Pancreas (tissue), 10 donors: Measurements from ENCODE around the gene NBPF1. TPM values are rescaled to one million over a fixed set of nuclear protein-coding genes. Genes with fewer than 3 reads are reported as not detected.
"Not testable (repeated sequence)": the region's sequence is repeated elsewhere in the genome, so short reads cannot be mapped to it uniquely, and the experiment has no call there.

ENCODE experiments used
- ATAC-seq, 4 donors: fragments of 200-7000 bp; cut with Tn5 transposase; one replicate each; pipeline versions ENCODE4 v1.8.0 to v1.9.1; 2020; ENCODE audit warnings: mild to moderate bottlenecking in 4 of 4, moderate library complexity in 4 of 4
- DNase-seq, 6 donors: peaks; one replicate each; pipeline ENCODE4 v3.0.0-alpha.2; 2020
- FAIRE-seq: peaks from 2 replicates; lab custom pipeline; 2012; peaks lifted over from hg19 to GRCh38; lab: Jason Lieb, UNC
- H3K27ac ChIP-seq, 4 donors: fragments of 200-600 bp; sonication (generic); 1 replicate in 3 of 4; 2 replicates in 1 of 4; pipeline versions ENCODE4 v1.5.0 to v1.8.0; 2020
- H3K27me3 ChIP-seq, 4 donors: fragments of 200-600 bp; one replicate each; pipeline ENCODE4 v1.8.0; 2021
- H3K36me3 ChIP-seq, 3 donors: fragments of 200-600 bp; sonication (generic) in 1 of 3; one replicate each; pipeline versions ENCODE4 v1.5.0 to v1.8.0; 2020 to 2021
- H3K4me1 ChIP-seq, 3 donors: fragments of 200-600 bp; one replicate each; pipeline ENCODE4 v1.8.0; 2021
- H3K4me3 ChIP-seq, 4 donors: fragments of 200-600 bp; sonication (generic) in 2 of 4; one replicate each; pipeline versions ENCODE4 v1.5.0 to v1.8.0; 2020 to 2021
- H3K9me3 ChIP-seq, 4 donors: fragments of 200-600 bp; one replicate each; pipeline ENCODE4 v1.8.0; 2021
- WGBS, 2 donors: extraction: QIAGEN DNeasy Blood & Tissue Kit; methylation state at CpG; one replicate each; pipeline ENCODE4 v1.1.7; 2013; 5-methylcytosine and 5-hydroxymethylcytosine counted together
- intact Hi-C, 3 donors: fragments of 100-400 bp; cut with DNase I; formaldehyde crosslinking; loops; one replicate each; pipeline versions ENCODE4 v1.11.1 to v1.14.2; 2022
- polyA plus RNA-seq, 2 donors: library from polyadenylated mRNA; stranded (reverse); fragments of 200-250 nt; gene quantifications; one replicate each; pipeline ENCODE4 v1.2.3, GENCODE V29; 2013
- total RNA-seq, 6 donors: library from RNA; stranded (reverse); fragmentation: NEBNext Ultra II Directional in 4 of 6; extraction: Animal tissue kit (Norgen Biotek cat#: 25700) in 4 of 6; gene quantifications; one replicate each; pipeline versions ENCODE4 v1.2.1 to v1.2.4, GENCODE V29; 2021 to 2023
- donor health status: healthy with polysubstance abuse.
- donor health status: DM: no; HTN: no; CAD: no; lungs with moderate emphysema.
- donor health status: DM: no; HTN: no; CAD: no.
- donor health status: control.
- donor health status: control.
- donor health status: Bipolar disorder and iron deficiency.
- donor health status: DM: yes; HTN: yes; CAD: no.
- donor health status: DM: no; HTN: no; CAD: no.
- donor health status: DM: no; HTN: no; CAD: no.
- donor health status: DM: yes; HTN: yes; CAD: no.

NBPF1 gene
- total and polyA plus RNA-seq, 8 donors = 4.0 to 32.2 (median 13.4) TPM

DNA sequence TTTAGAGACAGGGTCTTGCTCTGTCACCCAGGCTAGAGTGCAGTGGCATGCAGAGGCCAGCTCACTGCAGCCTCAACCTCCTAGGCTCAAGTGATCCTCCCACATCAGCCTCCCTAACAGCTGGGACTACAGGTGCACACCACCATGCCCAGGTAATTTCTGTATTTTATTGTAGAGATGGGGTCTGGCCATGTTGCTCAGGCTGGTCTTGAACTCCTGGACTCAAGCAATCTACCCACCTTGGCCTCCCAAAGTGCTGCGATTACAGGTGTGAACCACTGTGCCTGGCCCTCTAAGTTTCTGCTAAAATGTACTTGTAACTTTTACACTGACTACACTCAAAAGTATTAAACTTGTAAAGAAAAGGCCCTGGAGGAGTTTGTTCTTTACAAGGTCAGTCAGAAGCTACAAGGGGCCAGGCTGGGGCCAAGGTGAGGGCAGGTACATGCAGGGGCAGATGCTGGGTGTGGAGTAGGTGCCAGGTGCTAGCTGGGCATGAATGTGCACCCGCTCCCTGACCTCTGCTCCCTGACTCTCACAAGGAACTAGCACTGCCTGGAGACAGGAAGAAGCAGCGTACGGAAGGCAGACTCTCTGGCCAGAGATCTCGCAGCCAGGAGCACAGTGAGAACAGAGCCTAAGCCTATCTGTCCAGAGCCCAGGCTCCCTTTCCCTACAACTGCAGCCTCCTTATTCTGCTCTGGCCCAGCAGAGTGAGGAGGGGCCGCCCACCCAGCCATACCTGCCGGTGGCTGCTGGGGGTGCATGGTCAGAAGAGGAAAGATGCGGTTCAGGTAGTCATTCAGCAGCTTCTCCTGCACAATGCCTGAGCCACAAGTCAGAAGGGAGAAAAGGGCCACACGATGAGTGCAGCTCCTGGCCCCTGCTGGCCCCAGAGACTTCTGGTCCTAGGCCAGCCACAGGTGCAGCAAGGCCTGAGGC lies 28.9 kb upstream of the NBPF1 start:
- intact Hi-C loops = not testable (repeated sequence)

DNA sequence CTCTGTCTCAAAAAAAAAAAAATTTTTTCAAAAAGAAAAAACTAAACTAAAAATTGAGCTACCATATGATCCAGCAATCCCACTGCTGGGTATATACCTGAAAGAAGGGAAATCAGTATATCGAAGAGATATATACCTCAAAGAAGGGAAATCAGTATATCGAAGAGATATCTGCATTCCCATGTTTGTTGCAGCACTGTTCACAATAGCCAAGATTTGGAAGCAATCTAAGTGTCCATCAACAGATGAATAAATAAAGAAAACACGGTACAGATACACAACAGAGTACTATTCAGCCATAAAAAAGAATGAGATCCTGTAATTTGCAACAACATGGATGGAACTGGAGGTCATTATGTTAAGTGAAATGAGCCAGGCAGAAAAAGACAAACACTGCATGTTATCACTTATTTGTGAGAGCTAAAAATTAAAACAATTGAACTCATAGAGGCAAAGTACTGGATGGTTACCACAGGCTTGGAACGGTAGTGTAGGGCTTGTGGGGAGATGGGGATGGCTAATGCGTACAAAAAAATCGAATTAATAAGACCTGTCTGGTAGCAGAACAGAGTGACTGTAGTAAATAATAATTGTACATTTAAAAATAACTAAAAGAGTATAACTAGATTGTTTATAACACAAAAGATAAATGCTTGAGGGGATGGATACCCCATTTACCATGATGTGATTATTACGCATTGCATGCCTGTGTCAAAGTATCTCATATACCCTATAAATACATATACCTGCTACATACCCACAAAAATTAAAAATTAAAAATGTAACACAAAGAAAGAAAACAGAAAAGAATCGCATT lies 28.0 kb upstream of the NBPF1 start:
- H3K4me3 ChIP-seq, ATAC-seq, H3K27ac ChIP-seq, intact Hi-C loops, H3K36me3 ChIP-seq, DNase-seq, H3K9me3 ChIP-seq, H3K27me3 ChIP-seq, FAIRE-seq: not testable (repeated sequence)
- 81 to 86% methylated on average over 8 of the region's 8 CpGs for WGBS, 2 donors
- peaks cover 21 to 27% (median 21%) of the 10 kb centered on the region in 3 donors for H3K4me1 ChIP-seq

More for the DNA sequence above, 28.9 kb upstream of the NBPF1 start:
- H3K27me3 ChIP-seq, H3K27ac ChIP-seq, H3K9me3 ChIP-seq, FAIRE-seq, H3K36me3 ChIP-seq, ATAC-seq, H3K4me3 ChIP-seq: not testable (repeated sequence)
- WGBS, 2 donors = 62 to 64% methylated on average over 6 to 9 of the region's 9 CpGs
- peaks cover 21 to 27% (median 21%) of the 10 kb centered on the region in 3 donors for H3K4me1 ChIP-seq
- peak; percentile 23 to 76 (median 30) for DNase-seq

DNA sequence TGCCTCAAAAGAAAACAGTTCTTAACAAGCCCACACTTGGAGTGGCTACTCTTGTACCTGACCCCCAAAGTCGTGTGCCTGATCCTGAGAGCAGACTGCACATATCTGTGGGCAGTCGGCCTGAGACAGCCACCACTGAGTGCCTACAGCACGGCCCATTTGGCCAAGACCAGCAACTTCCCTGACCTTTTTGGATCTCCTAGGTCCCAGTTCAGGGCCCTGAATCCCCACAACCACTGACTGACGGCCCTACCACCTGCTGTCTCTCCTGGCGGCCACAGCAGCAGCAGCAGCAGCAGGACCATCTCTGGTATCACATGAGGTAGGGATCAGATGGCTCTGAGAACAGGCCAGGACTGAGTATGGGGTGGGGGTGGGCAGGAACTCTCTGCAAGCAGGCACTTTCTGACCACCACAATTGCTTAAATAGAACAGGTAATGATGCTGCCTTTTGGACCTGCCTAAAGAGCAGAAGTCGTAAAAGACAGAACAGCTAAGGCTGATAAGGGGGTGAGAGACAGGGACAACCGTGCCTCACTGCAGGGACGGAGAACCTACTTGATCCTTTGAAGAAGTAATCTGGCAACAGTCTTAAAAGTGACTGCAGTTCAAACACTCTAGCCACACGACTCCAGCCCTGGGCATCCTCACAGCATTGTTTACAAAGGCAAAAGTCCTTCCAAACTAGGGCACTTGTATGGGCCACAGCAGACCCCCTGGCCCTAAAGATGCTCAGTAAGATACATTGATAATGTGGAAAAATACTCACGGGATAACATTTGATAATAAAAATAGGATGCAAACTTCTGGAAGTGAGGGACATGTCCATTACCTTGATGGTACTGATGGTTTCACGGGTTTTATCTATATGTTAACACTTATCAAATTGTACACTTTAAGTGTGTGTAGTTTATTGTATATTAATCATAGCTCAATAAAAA lies 26.0 kb upstream of the NBPF1 start:
- H3K27ac ChIP-seq, H3K9me3 ChIP-seq, FAIRE-seq, H3K27me3 ChIP-seq, ATAC-seq, intact Hi-C loops, H3K36me3 ChIP-seq, H3K4me3 ChIP-seq: not testable (repeated sequence)
- H3K4me1 ChIP-seq = peaks cover 12 to 20% (median 12%) of the 10 kb centered on the region in 3 donors
- DNase-seq = peak; percentile 4 to 67 (median 16)
- 72 to 75% methylated on average over 11 of the region's 11 CpGs for WGBS, 2 donors

DNA sequence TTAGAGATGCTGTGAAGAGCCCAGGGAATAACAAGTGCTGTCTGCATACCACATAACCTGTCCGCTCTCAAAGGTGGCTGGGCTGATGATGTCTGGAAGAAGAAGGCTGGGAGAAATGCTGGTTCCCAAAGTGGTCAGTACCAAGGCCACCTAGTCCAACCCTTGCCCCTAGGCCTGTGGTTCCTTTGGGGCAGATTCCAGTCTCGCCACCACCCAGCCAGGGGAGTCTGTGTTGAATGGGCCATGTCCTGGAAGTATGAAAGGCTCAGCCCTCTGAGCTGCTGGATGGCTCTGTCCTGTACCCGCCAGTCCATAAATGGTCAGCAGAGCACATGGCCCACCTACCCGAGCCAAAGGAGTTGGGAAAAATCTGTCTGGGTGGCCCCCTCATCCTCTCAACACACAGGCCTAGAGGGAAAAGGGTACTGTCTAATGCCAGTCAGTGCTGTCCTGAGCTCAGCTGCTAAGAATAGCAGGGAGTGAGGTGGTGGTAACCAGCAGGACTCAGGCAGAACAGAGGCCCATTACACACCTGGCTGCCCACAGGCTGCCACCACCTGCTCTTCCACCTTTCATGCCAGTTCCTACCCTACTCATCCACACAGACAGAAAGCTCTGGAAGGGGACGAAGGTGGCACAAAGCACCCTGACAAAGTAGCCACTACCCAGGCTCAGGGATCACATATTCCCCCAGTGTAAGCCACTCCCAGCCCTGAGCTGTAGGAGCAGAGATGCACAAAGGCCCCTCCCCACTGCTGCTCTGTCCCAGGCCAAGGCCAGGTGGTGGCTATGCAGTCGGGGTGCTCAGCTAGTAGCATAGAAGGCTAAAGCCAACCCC lies 24.8 kb upstream of the NBPF1 start:
- ATAC-seq (peak in 2 of 4 donors; percentile 17), DNase-seq (peak; percentile 6 to 56 (median 20))
- H3K27ac ChIP-seq, FAIRE-seq, H3K36me3 ChIP-seq, H3K4me3 ChIP-seq, intact Hi-C loops, H3K9me3 ChIP-seq, H3K27me3 ChIP-seq: not testable (repeated sequence)
- peaks cover 4 to 10% (median 6%) of the 10 kb centered on the region in 3 donors for H3K4me1 ChIP-seq
- WGBS, 2 donors = 85 to 89% methylated on average over 6 of the region's 6 CpGs

DNA sequence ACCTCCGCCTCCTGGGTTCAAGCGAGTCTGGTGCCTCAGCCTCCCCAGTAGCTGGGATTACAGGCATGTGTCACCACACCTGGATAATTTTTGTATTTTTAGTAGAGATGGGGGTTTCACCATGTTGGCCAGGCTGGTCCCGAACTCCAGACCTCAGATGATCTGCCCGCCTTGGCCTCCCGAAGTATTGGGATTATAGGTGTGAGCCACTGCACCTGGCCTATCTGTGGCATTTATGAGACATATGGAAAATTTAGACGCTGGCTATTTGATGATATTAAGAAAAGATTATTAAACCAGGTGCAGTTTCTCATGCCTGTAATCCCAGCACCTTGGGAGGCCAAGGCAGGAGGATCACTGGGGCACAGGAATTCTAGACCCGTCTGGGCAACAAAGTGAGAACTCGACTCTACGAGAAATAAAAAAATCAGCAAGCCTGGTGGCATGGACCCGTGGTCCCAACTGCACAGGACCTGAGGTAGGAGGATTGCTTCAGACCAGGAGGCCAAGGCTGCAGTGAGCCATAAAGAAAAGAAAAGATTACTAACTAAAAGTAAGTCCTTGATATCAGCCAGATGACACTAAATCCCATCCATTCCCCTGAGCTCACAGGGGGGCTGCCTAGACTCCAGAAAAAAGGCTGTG lies 23.3 kb upstream of the NBPF1 start:
- peaks cover 0 to 23% (median 9%) of the 10 kb centered on the region in 3 donors for H3K36me3 ChIP-seq
- H3K27ac ChIP-seq, ATAC-seq, H3K4me1 ChIP-seq, intact Hi-C loops, FAIRE-seq, H3K4me3 ChIP-seq, H3K9me3 ChIP-seq, H3K27me3 ChIP-seq: not testable (repeated sequence)
- 80% methylated on average over 10 of the region's 10 CpGs for WGBS, 2 donors
- DNase-seq = peak in 5 of 6 donors; percentile 12 to 54 (median 17)

DNA sequence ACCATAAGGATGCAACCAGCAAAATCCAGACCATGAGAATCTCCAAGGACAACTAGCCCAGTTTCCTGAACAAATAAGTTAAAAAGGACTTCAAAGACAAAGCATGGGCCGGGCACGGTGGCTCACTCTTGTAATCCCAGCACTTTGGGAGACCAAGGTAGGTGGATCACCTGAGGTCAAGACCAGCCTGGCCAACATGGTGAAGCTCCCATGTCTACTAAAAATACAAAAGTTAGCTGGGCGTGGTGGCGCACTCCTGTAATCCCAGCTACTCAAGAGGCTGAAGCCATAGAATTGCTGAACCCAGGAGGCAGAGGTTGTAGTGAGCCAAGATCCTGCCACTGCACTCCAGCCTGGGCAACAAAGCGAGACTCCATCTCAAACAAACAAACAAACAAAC lies 22.6 kb upstream of the NBPF1 start:
- H3K4me3 ChIP-seq, H3K27ac ChIP-seq, H3K27me3 ChIP-seq, H3K9me3 ChIP-seq, FAIRE-seq, intact Hi-C loops, H3K4me1 ChIP-seq, ATAC-seq: not testable (repeated sequence)
- DNase-seq = peak in 5 of 6 donors; percentile 8 to 52 (median 16)
- 94 to 95% methylated on average over 5 of the region's 5 CpGs for WGBS, 2 donors
- H3K36me3 ChIP-seq = peaks cover 3 to 30% (median 15%) of the 10 kb centered on the region in 3 donors

DNA sequence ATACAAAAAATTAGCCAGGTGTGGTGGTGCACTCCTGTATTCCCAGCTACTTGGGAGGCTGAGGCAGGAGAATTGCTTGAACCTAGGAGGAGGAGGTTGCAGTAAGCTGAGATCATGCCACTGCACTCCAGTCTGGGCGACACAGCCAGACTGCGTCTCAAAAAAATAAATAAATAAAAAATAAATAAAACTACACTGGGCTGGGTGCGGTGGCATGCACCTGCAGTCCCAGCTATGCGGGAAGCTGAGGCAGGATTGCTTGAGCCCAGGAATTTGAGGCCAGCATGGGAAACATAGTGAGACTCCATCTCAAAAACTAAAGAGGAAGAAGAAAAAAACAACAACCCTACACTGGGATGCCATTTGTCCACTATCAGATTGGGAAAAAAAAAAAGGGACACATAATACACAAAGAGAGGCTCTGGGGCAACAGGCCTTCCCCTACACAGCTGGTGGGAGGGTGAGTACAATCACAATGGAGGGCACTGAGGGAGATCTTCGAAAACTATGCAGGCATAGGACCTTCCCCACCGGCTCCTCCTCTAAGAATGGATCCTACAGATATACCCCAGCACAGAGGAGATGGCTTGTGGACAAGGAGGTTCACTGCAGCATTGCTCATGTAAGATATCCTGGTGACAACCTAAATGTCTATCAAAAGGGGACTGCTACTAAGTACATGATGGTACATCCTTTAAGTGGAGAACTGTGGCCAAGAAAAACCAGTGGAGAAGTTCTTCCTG lies 20.3 kb upstream of the NBPF1 start:
- FAIRE-seq, H3K4me3 ChIP-seq, H3K9me3 ChIP-seq, H3K27ac ChIP-seq, H3K4me1 ChIP-seq, intact Hi-C loops, ATAC-seq, H3K27me3 ChIP-seq: not testable (repeated sequence)
- peaks cover 6 to 50% (median 29%) of the 10 kb centered on the region in 3 donors for H3K36me3 ChIP-seq
- peak in 3 of 6 donors; percentile 7 to 33 (median 19) for DNase-seq
- 92 to 93% methylated on average over 6 of the region's 6 CpGs for WGBS, 2 donors

DNA sequence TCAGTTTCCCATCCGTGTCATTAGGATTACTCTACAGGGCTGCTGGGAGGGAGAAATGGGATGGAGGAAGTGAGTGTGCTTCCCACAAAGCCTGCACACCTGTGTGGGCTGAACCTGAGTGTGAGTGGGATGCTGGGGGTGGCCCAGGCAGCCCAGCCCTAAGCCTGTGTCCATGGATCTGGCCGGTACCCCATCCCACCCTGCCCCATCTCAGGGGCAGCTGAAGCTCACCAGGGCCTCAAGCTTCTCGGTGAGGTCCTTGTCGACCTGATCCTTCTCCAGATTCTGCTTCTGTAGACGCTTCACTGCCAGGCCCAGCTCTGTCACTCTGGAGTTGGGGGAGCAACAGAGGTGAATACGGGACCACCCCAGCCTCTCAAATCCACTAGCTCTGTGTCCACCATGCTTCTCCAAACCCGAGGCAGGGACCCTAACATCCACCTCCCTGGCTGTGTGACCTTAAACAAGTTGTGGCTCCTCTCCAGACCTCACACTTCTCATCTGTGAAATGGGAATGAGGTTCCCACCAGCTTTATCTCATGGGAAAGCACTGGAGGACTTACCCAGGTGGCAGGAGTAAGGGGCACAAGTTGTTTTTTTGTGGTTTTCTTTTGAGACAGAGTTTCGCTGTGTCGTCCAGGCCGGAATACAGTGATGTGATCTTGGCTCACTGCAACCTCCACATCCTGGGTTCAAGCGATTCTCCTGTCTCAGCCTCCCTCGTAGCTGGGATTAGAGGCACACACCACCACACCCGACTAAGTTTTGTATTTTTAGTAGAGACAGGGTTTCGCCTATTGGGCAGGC lies 18.9 kb upstream of the NBPF1 start:
- intact Hi-C loops, ATAC-seq, H3K27me3 ChIP-seq, H3K27ac ChIP-seq, H3K9me3 ChIP-seq, FAIRE-seq, H3K4me3 ChIP-seq, H3K4me1 ChIP-seq: not testable (repeated sequence)
- peaks cover 6 to 59% (median 36%) of the 10 kb centered on the region in 3 donors for H3K36me3 ChIP-seq
- DNase-seq = peak in 4 of 6 donors; percentile 24 to 71 (median 42)
- 87 to 90% methylated on average over 14 of the region's 14 CpGs for WGBS, 2 donors
